SK-N-SH (cell line): Measurements from ENCODE around the gene MYO1B.
A peak's percentile ranks its signal among the peaks of the same experiment; 100 is the strongest.

Experiments used
- EP300 ChIP-seq, 2 experiments: IDR thresholded peaks; 2 replicates each; pipeline versions ENCODE4 v1.4.0 to v1.6.1; 2012; ENCODE audit warnings: borderline replicate concordance in 1 of 2, low read depth in 1 of 2, low read length in 1 of 2
- EZH2phosphoT487 ChIP-seq: fragments of 200-600 bp; sonication (generic); IDR thresholded peaks from 2 replicates; pipeline ENCODE4 v1.6.1; 2017; ENCODE audit warnings: low read depth, mixed run types, mild to moderate bottlenecking, antibody characterized with exemption, moderate library complexity, borderline replicate concordance
- GABPA ChIP-seq: IDR thresholded peaks from 2 replicates; pipeline ENCODE4 v1.4.0; 2012; ENCODE audit warnings: low read depth, mild to moderate bottlenecking
- MEF2A ChIP-seq: IDR thresholded peaks from 2 replicates; pipeline ENCODE4 v1.4.0; 2012; ENCODE audit warnings: low read depth, borderline replicate concordance
- MXI1 ChIP-seq: IDR thresholded peaks from 2 replicates; pipeline ENCODE4 v1.6.1; 2012; ENCODE audit warnings: mild to moderate bottlenecking, low read depth, low read length, improper control_type of control experiment
- NRF1 ChIP-seq: IDR thresholded peaks from 2 replicates; pipeline ENCODE4 v1.6.1; 2012; ENCODE audit warnings: low read depth, mild to moderate bottlenecking, low read length
- POLR2AphosphoS5 ChIP-seq: IDR thresholded peaks from 2 replicates; pipeline ENCODE4 v1.6.1; 2012; ENCODE audit warnings: low read depth, low read length
- RAD21 ChIP-seq: IDR thresholded peaks from 2 replicates; pipeline ENCODE4 v1.6.1; 2012; ENCODE audit warnings: mild to moderate bottlenecking, low read length
- RCOR1 ChIP-seq: fragments of 150-350 bp; IDR thresholded peaks from 2 replicates; pipeline ENCODE4 v1.6.1; 2017; ENCODE audit warnings: antibody characterized with exemption, low read length
- TAF1 ChIP-seq: IDR thresholded peaks from 2 replicates; pipeline ENCODE4 v1.6.1; 2012; ENCODE audit warnings: low read depth, mild to moderate bottlenecking, low read length, moderate library complexity, borderline replicate concordance
- YY1 ChIP-seq: IDR thresholded peaks from 2 replicates; pipeline ENCODE4 v1.4.0; 2012; ENCODE audit warnings: low read depth, mild to moderate bottlenecking
- TF ChIP-seq, protein P1 (sequence below): fragments of 200-600 bp; sonication (generic); IDR thresholded peaks from 2 replicates; pipeline ENCODE4 v1.6.1; 2017; ENCODE audit warnings: antibody characterized with exemption, mild to moderate bottlenecking, moderate library complexity
- TF ChIP-seq, protein P2 (sequence below): IDR thresholded peaks from 2 replicates; pipeline ENCODE4 v1.6.1; 2012; ENCODE audit warnings: mild to moderate bottlenecking, low read depth, low read length, moderate library complexity
- TF ChIP-seq, protein P3 (sequence below): IDR thresholded peaks from 2 replicates; pipeline ENCODE4 v1.4.0; 2012; ENCODE audit warnings: low read depth, borderline replicate concordance

DNA sequence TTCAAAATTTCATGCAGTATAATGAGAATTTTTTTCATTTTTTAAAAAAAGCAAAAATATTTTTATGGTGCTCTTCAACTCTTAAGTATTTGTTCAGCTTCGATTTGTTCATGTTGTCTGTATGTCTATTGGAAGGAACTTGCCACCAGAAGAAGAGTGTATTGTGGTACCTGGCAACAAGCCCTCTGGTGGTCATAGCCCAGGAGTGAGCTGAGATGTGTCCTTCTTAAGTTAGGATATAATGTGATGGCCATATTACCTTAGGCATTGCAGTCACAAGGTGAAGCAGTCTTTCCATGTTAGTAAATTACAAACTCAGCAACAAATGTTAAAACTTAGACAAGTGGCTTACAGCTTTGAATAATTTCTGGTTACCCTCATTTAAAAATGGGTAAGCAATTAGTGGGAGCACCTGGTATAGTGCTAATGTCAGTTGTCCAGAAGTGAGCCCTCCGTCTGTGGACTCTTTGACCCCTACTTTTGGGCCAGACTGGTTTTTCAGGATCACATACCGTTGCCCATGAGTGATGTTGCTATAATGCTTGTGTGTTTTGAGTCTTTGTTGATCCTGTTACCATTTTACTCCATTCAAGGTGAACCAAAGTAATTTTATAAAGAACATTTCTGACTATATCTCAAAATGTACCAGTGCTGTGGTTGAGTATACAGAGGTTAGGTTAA, 57.4 kb downstream of the MYO1B start:
- no peak for TF ChIP-seq POLR2AphosphoS5
- no peak for TF ChIP-seq EP300 (IDR thresholded peaks at IDR 0.05; ENCODE audit: borderline replicate concordance in 1 of 2, low read depth in 1 of 2, low read length in 1 of 2)
- TF ChIP-seq EZH2phosphoT487 = no peak
- TF ChIP-seq GABPA = no peak
- TF ChIP-seq, protein P1, sequence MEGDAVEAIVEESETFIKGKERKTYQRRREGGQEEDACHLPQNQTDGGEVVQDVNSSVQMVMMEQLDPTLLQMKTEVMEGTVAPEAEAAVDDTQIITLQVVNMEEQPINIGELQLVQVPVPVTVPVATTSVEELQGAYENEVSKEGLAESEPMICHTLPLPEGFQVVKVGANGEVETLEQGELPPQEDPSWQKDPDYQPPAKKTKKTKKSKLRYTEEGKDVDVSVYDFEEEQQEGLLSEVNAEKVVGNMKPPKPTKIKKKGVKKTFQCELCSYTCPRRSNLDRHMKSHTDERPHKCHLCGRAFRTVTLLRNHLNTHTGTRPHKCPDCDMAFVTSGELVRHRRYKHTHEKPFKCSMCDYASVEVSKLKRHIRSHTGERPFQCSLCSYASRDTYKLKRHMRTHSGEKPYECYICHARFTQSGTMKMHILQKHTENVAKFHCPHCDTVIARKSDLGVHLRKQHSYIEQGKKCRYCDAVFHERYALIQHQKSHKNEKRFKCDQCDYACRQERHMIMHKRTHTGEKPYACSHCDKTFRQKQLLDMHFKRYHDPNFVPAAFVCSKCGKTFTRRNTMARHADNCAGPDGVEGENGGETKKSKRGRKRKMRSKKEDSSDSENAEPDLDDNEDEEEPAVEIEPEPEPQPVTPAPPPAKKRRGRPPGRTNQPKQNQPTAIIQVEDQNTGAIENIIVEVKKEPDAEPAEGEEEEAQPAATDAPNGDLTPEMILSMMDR = peak; percentile 31; the same call in 1 of the 2 replicates
- TF ChIP-seq, protein P2, sequence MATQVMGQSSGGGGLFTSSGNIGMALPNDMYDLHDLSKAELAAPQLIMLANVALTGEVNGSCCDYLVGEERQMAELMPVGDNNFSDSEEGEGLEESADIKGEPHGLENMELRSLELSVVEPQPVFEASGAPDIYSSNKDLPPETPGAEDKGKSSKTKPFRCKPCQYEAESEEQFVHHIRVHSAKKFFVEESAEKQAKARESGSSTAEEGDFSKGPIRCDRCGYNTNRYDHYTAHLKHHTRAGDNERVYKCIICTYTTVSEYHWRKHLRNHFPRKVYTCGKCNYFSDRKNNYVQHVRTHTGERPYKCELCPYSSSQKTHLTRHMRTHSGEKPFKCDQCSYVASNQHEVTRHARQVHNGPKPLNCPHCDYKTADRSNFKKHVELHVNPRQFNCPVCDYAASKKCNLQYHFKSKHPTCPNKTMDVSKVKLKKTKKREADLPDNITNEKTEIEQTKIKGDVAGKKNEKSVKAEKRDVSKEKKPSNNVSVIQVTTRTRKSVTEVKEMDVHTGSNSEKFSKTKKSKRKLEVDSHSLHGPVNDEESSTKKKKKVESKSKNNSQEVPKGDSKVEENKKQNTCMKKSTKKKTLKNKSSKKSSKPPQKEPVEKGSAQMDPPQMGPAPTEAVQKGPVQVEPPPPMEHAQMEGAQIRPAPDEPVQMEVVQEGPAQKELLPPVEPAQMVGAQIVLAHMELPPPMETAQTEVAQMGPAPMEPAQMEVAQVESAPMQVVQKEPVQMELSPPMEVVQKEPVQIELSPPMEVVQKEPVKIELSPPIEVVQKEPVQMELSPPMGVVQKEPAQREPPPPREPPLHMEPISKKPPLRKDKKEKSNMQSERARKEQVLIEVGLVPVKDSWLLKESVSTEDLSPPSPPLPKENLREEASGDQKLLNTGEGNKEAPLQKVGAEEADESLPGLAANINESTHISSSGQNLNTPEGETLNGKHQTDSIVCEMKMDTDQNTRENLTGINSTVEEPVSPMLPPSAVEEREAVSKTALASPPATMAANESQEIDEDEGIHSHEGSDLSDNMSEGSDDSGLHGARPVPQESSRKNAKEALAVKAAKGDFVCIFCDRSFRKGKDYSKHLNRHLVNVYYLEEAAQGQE = no peak
- no peak for TF ChIP-seq TAF1
- no peak for TF ChIP-seq NRF1
- TF ChIP-seq RAD21 = peak; percentile 36
- TF ChIP-seq MXI1 = no peak
- TF ChIP-seq YY1 = no peak
- TF ChIP-seq, protein P3, sequence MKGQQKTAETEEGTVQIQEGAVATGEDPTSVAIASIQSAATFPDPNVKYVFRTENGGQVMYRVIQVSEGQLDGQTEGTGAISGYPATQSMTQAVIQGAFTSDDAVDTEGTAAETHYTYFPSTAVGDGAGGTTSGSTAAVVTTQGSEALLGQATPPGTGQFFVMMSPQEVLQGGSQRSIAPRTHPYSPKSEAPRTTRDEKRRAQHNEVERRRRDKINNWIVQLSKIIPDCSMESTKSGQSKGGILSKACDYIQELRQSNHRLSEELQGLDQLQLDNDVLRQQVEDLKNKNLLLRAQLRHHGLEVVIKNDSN = no peak
- TF ChIP-seq RCOR1 = no peak
- no peak for TF ChIP-seq MEF2A
